PC-9 (cell line): Measurements from ENCODE around the gene DIAPH3. TPM values are rescaled to one million over a fixed set of nuclear protein-coding genes. Genes with fewer than 3 reads are reported as not detected.

ENCODE experiments used
- BruUV-seq: library from RNA; stranded (reverse); fragments of 400-500 nt; replicated peaks from 2 replicates; lab custom pipeline; 2021; lab: Mats Ljungman, UMichigan
- CTCF ChIA-PET: fragments of 300-600 bp; sonication (Branson Sonifier 250); formaldehyde crosslinking; loops from one replicate; lab custom pipeline; 2022; ENCODE audit warnings: antibody characterized with exemption; lab: Charles Lee
- POLR2A ChIA-PET: fragments of 300-600 bp; sonication (Branson Sonifier 250); formaldehyde crosslinking; loops from one replicate; lab custom pipeline; 2022; ENCODE audit warnings: antibody characterized with exemption; ENCODE audit not compliant: unreplicated experiment; lab: Charles Lee
- DNase-seq, 2 experiments: peaks; one replicate each; pipeline versions ENCODE4 v3.0.0 to v3.0.0-alpha.2; 2015 to 2022; ENCODE audit warnings: mixed read lengths in 1 of 2
- H2AFZ ChIP-seq: fragments of 200-600 bp; sonication (generic); 2 replicates; pipeline ENCODE4 v1.8.1; 2017; ENCODE audit warnings: antibody characterized with exemption
- H3F3A ChIP-seq: fragments of 200-600 bp; sonication (generic); 2 replicates; pipeline ENCODE4 v1.8.1; 2017; ENCODE audit warnings: antibody characterized with exemption, mild to moderate bottlenecking, low read depth; ENCODE audit not compliant: insufficient read depth
- H3K27ac ChIP-seq: fragments of 200-600 bp; sonication (generic); 2 replicates; pipeline ENCODE4 v1.6.1; 2016; ENCODE audit warnings: mixed run types
- H3K27me3 ChIP-seq: fragments of 200-600 bp; sonication (generic); 2 replicates; pipeline ENCODE4 v1.6.1; 2016; ENCODE audit warnings: low read depth, mixed run types; ENCODE audit not compliant: insufficient read depth
- H3K36me3 ChIP-seq: fragments of 200-600 bp; sonication (generic); 2 replicates; pipeline ENCODE4 v1.6.1; 2016; ENCODE audit warnings: low read depth, mixed run types
- H3K4me1 ChIP-seq: fragments of 200-600 bp; sonication (generic); replicated peaks from 2 replicates; pipeline ENCODE4 v1.6.1; 2016; ENCODE audit warnings: mixed run types; ENCODE audit not compliant: insufficient read depth
- H3K4me2 ChIP-seq: fragments of 200-600 bp; sonication (generic); 2 replicates; pipeline ENCODE4 v1.6.1; 2017; ENCODE audit warnings: mixed run types
- H3K4me3 ChIP-seq: fragments of 200-600 bp; sonication (generic); 2 replicates; pipeline ENCODE4 v1.6.1; 2016; ENCODE audit warnings: mixed run types
- H3K79me2 ChIP-seq: fragments of 200-600 bp; sonication (generic); 2 replicates; pipeline ENCODE4 v1.6.1; 2017; ENCODE audit warnings: low read depth, mixed run types
- H3K9me2 ChIP-seq: fragments of 200-600 bp; sonication (generic); 2 replicates; pipeline ENCODE4 v1.8.1; 2017; ENCODE audit warnings: mild to moderate bottlenecking; ENCODE audit not compliant: insufficient read depth
- H3K9me3 ChIP-seq: fragments of 200-600 bp; sonication (generic); 2 replicates; pipeline ENCODE4 v1.8.1; 2016; ENCODE audit warnings: low read depth; ENCODE audit not compliant: insufficient read depth
- H4K20me1 ChIP-seq: fragments of 200-600 bp; sonication (generic); 2 replicates; pipeline ENCODE4 v1.8.1; 2017; ENCODE audit not compliant: insufficient read depth
- CTCF ChIP-seq: fragments of 200-600 bp; sonication (generic); conservative IDR thresholded peaks from 2 replicates; pipeline ENCODE4 v1.6.1; 2017; ENCODE audit warnings: mixed run types, antibody characterized with exemption, mild to moderate bottlenecking, moderate library complexity
- EZH2 ChIP-seq: fragments of 200-600 bp; sonication (generic); IDR thresholded peaks from 2 replicates; pipeline ENCODE4 v1.8.0; 2017; ENCODE audit warnings: antibody characterized with exemption, low read depth
- intact Hi-C: fragments of 100-400 bp; cut with micrococcal nuclease; formaldehyde crosslinking; loops from one replicate; pipeline ENCODE4 v1.10.0; 2022; ENCODE audit not compliant: unreplicated experiment
- total RNA-seq: library from RNA; stranded (reverse); gene quantifications from 2 replicates; pipeline ENCODE4 v1.2.3, GENCODE V29; 2021

The DIAPH3 gene
- total RNA-seq, 1 experiment from 2014 or later, result 39.3 TPM

GRCh38 chr13:59873309-59873708, 290.4 kb downstream of the DIAPH3 start:
- no peak for DNase-seq
- intact Hi-C loops, result no loop called here
- no peak overlapping the region for H3K4me3 ChIP-seq
- H3K4me1 ChIP-seq, result no peaks in the 10 kb centered on the region
- no peaks in the 10 kb centered on the region for H3K9me2 ChIP-seq
- TF ChIP-seq CTCF (no peak), EZH2 (no peak)
- no peaks in the 10 kb centered on the region for H3F3A ChIP-seq
- H3K79me2 ChIP-seq, result no peaks in the 10 kb centered on the region
- POLR2A ChIA-PET, result interaction anchor here (0.6 kb wide), 1 partner anchor 444 kb away, joined by 8 read pairs; no protein-coding TSS in a partner anchor
- H3K4me2 ChIP-seq, result no peak overlapping the region
- H4K20me1 ChIP-seq, result no peaks in the 10 kb centered on the region
- CTCF ChIA-PET, result no interaction called here
- no peak overlapping the region for H3K27ac ChIP-seq
- no peaks in the 10 kb centered on the region for H3K36me3 ChIP-seq
- H3K9me3 ChIP-seq, result no peaks in the 10 kb centered on the region
- no peak overlapping the region for H2AFZ ChIP-seq
- no peaks in the 10 kb centered on the region for H3K27me3 ChIP-seq
- no TSS peak for BruUV-seq

- no TSS peak for BruUV-seq
- Histone ChIP-seq H2AFZ (no peak overlapping the region), H3K4me1 (no peaks in the 10 kb centered on the region), H4K20me1 (no peaks in the 10 kb centered on the region), H3K27me3 (no peaks in the 10 kb centered on the region), H3F3A (no peaks in the 10 kb centered on the region), H3K79me2 (no peaks in the 10 kb centered on the region), H3K4me3 (no peak overlapping the region), H3K9me2 (no peaks in the 10 kb centered on the region), H3K9me3 (no peaks in the 10 kb centered on the region), H3K27ac (no peak overlapping the region), H3K36me3 (no peaks in the 10 kb centered on the region), H3K4me2 (no peak overlapping the region)
- CTCF ChIA-PET, result no interaction called here
- intact Hi-C loops, result no loop called here
- POLR2A ChIA-PET, result interaction anchor here (0.7 kb wide), 1 partner anchor 35 kb away, joined by 3 read pairs; no protein-coding TSS in a partner anchor
- no peak for DNase-seq
- TF ChIP-seq CTCF (no peak), EZH2 (no peak)
Measured at GRCh38 chr13:59867867-59868266, 295.9 kb downstream of the DIAPH3 start.

- Histone ChIP-seq H3K27me3 (no peaks in the 10 kb centered on the region), H3K27ac (no peak overlapping the region), H3K4me1 (no peaks in the 10 kb centered on the region), H3K36me3 (no peaks in the 10 kb centered on the region), H4K20me1 (no peaks in the 10 kb centered on the region), H3K4me3 (no peak overlapping the region), H3K4me2 (no peak overlapping the region), H3K9me2 (no peaks in the 10 kb centered on the region), H3F3A (no peaks in the 10 kb centered on the region), H2AFZ (no peak overlapping the region), H3K79me2 (no peaks in the 10 kb centered on the region), H3K9me3 (no peaks in the 10 kb centered on the region)
- no peak for DNase-seq
- CTCF ChIA-PET, result no interaction called here
- POLR2A ChIA-PET, result no interaction called here
- BruUV-seq, result no TSS peak
- intact Hi-C loops, result no loop called here
- TF ChIP-seq CTCF, result no peak
- no peak for TF ChIP-seq EZH2
Measured at GRCh38 chr13:59865398-59865797, 298.3 kb downstream of the DIAPH3 start.
